CD14-positive monocyte (primary cell): ENCODE measurements around the gene STYX. TPM values are rescaled to one million over a fixed set of nuclear protein-coding genes. Genes with fewer than 3 reads are reported as not detected.
A peak's percentile ranks its signal among the peaks of the same experiment; 100 is the strongest.

Source experiments
- DNase-seq, 3 donors: peaks; one replicate each; pipeline ENCODE4 v3.0.0-alpha.2; 2011 to 2022
- H2AFZ ChIP-seq: 2 replicates; pipeline ENCODE4 v1.6.0; 2012; ENCODE audit warnings: mild to moderate bottlenecking, low read depth, low read length, inconsistent platforms; ENCODE audit not compliant: insufficient read depth, poor library complexity, severe bottlenecking
- H3K27ac ChIP-seq, 2 donors: 1 replicate in 1 of 2; 2 replicates in 1 of 2; pipeline ENCODE4 v1.5.1; 2012 to 2013; ENCODE audit warnings: low read length in 2 of 2, control low read depth in 1 of 2, inconsistent platforms in 1 of 2, low read depth in 1 of 2, mild to moderate bottlenecking in 1 of 2
- H3K27me3 ChIP-seq, 2 donors: one replicate each; pipeline versions ENCODE4 v1.6.0 to v1.6.1; 2011 to 2013; ENCODE audit warnings: low read length in 2 of 2; ENCODE audit not compliant: control insufficient read depth in 2 of 2, insufficient read depth in 2 of 2
- H3K36me3 ChIP-seq, 2 donors: replicated peaks in 1 of 2; 1 replicate in 1 of 2; 2 replicates in 1 of 2; pipeline versions ENCODE4 v1.5.1 to v1.6.1; 2012 to 2013; ENCODE audit warnings: low read length in 2 of 2, control low read depth in 1 of 2, inconsistent platforms in 1 of 2, mild to moderate bottlenecking in 1 of 2; ENCODE audit not compliant: insufficient read depth in 2 of 2, control insufficient read depth in 1 of 2
- H3K4me1 ChIP-seq, 2 donors: 1 replicate in 1 of 2; 2 replicates in 1 of 2; pipeline versions ENCODE4 v1.5.1 to v1.6.1; 2012 to 2013; ENCODE audit warnings: low read length in 2 of 2, control low read depth in 1 of 2, inconsistent platforms in 1 of 2, mild to moderate bottlenecking in 1 of 2, moderate library complexity in 1 of 2; ENCODE audit not compliant: insufficient read depth in 2 of 2, control insufficient read depth in 1 of 2
- H3K4me2 ChIP-seq: replicated peaks from 2 replicates; pipeline ENCODE3; 2012; ENCODE audit warnings: low read length, moderate library complexity, mild to moderate bottlenecking; ENCODE audit not compliant: poor library complexity, severe bottlenecking; ENCODE audit errors: extremely low read depth
- H3K4me3 ChIP-seq, 3 experiments: fragments of 200-600 bp in 1 of 3; sonication (generic) in 1 of 3; replicated peaks in 1 of 3; 1 replicate in 2 of 3; 2 replicates in 1 of 3; pipeline ENCODE4 v1.5.1; 2011 to 2013; ENCODE audit warnings: low read length in 3 of 3, mild to moderate bottlenecking in 3 of 3, control low read depth in 2 of 3, low read depth in 2 of 3, inconsistent platforms in 1 of 3, moderate library complexity in 1 of 3
- H3K79me2 ChIP-seq: 2 replicates; pipeline ENCODE4 v1.6.0; 2012; ENCODE audit warnings: mild to moderate bottlenecking, control low read depth, inconsistent platforms, low read length, moderate library complexity; ENCODE audit not compliant: insufficient read depth
- H3K9ac ChIP-seq: 2 replicates; pipeline ENCODE4 v1.6.0; 2017; ENCODE audit warnings: low read length, mild to moderate bottlenecking; ENCODE audit not compliant: insufficient read depth, poor library complexity, severe bottlenecking
- H3K9me3 ChIP-seq, 2 donors: replicated peaks in 1 of 2; 1 replicate in 1 of 2; 2 replicates in 1 of 2; pipeline versions ENCODE4 v1.5.1 to v1.6.1; 2012 to 2013; ENCODE audit warnings: low read length in 2 of 2, control low read depth in 1 of 2; ENCODE audit not compliant: control insufficient read depth in 1 of 2, insufficient read depth in 1 of 2
- H4K20me1 ChIP-seq: 2 replicates; pipeline ENCODE4 v1.6.0; 2012; ENCODE audit warnings: mild to moderate bottlenecking, low read length, control low read depth, moderate library complexity; ENCODE audit not compliant: insufficient read depth
- H3K27ac Mint-ChIP-seq, 7 donors: one replicate each; pipeline ENCODE4 v1.8.0; 2020; ENCODE audit warnings: mild to moderate bottlenecking in 7 of 7, mixed read lengths in 7 of 7, moderate library complexity in 6 of 7, inconsistent platforms in 2 of 7
- H3K27me3 Mint-ChIP-seq, 3 donors: one replicate each; pipeline ENCODE4 v1.8.0; 2021 to 2022; ENCODE audit warnings: low read depth in 3 of 3, mild to moderate bottlenecking in 3 of 3, mixed read lengths in 3 of 3, moderate library complexity in 3 of 3, inconsistent platforms in 1 of 3
- H3K36me3 Mint-ChIP-seq, 2 donors: one replicate each; pipeline ENCODE4 v1.8.0; 2020; ENCODE audit warnings: mixed read lengths in 2 of 2, inconsistent platforms in 1 of 2, mild to moderate bottlenecking in 1 of 2
- H3K4me1 Mint-ChIP-seq: one replicate; pipeline ENCODE4 v1.8.0; 2020; ENCODE audit warnings: mild to moderate bottlenecking, mixed read lengths
- H3K4me3 Mint-ChIP-seq, 2 donors: one replicate each; pipeline ENCODE4 v1.8.0; 2020; ENCODE audit warnings: mild to moderate bottlenecking in 2 of 2, mixed read lengths in 2 of 2, moderate library complexity in 1 of 2
- H3K9me3 Mint-ChIP-seq, 7 donors: one replicate each; pipeline ENCODE4 v1.8.0; 2020 to 2022; ENCODE audit warnings: mixed read lengths in 7 of 7, mild to moderate bottlenecking in 6 of 7, moderate library complexity in 6 of 7, inconsistent platforms in 2 of 7
- CTCF ChIP-seq: fragments of 200-600 bp; IDR thresholded peaks from one replicate; pipeline ENCODE4 v1.8.0; 2022; ENCODE audit warnings: antibody characterized with exemption, mild to moderate bottlenecking
- WGBS: methylation state at CpG from one replicate; pipeline ENCODE4 v1.1.5; 2013; ENCODE audit warnings: missing lambda C conversion rate; ENCODE audit not compliant: insufficient coverage; 5-methylcytosine and 5-hydroxymethylcytosine counted together
- intact Hi-C, 2 donors: fragments of 100-400 bp; cut with micrococcal nuclease; formaldehyde crosslinking; loops; one replicate each; pipeline versions ENCODE4 v1.15.0 to v1.15.1; 2023
- polyA plus RNA-seq, 3 donors: library from polyadenylated mRNA; depleted of rRNA in 1 of 3; unstranded in 2 of 3; stranded (reverse) in 1 of 3; fragments of 300-500 nt in 2 of 3; fragments of >200 nt in 1 of 3; fragmentation: Illumina TruSeq in 2 of 3; gene quantifications; 1 replicate in 2 of 3; 2 replicates in 1 of 3; pipeline ENCODE4 v1.2.3, GENCODE V29; 2012 to 2021

The STYX gene
- polyA plus RNA-seq, 3 donors: 7.3 to 16.7 (median 12.0) TPM

- TF ChIP-seq CTCF: no peak
- H3K27ac Mint-ChIP-seq: peak overlapping the region in 3 of 7 donors; percentile 7 to 52 (median 43)
- H4K20me1 ChIP-seq: no peaks in the 10 kb centered on the region
- 90% methylated on average over 2 of the region's 3 CpGs for WGBS
- H3K79me2 ChIP-seq: no peaks in the 10 kb centered on the region
- no peak overlapping the region for H3K9ac ChIP-seq
- no peak for DNase-seq
- H3K27me3 Mint-ChIP-seq: no peaks in the 10 kb centered on the region
- intact Hi-C loops: no loop called here
- H3K4me2 ChIP-seq: no peak overlapping the region
- H3K4me3 ChIP-seq: no peak overlapping the region
- H3K9me3 Mint-ChIP-seq: no peaks in the 10 kb centered on the region
- H2AFZ ChIP-seq: no peak overlapping the region
- no peaks in the 10 kb centered on the region for H3K4me1 ChIP-seq
- H3K27me3 ChIP-seq: no peaks in the 10 kb centered on the region
- peaks cover 73 to 90% of the 10 kb centered on the region in 2 donors for H3K36me3 Mint-ChIP-seq
- peaks cover 85 to 90% of the 10 kb centered on the region in 2 donors for H3K36me3 ChIP-seq
- H3K4me1 Mint-ChIP-seq: peaks cover 3% of the 10 kb centered on the region
- H3K9me3 ChIP-seq: no peaks in the 10 kb centered on the region
- no peak overlapping the region for H3K4me3 Mint-ChIP-seq
- no peak overlapping the region for H3K27ac ChIP-seq
These were observed 37.3 kb downstream of the STYX start for GRCh38 chr14:52767058-52767833.

- Histone ChIP-seq H3K9me3 (no peaks in the 10 kb centered on the region), H3K9ac (no peak overlapping the region), H3K4me3 (no peak overlapping the region), H2AFZ (no peak overlapping the region), H3K36me3 (peaks cover 77 to 98% of the 10 kb centered on the region in 2 donors), H3K4me1 (no peaks in the 10 kb centered on the region), H3K27ac (no peak overlapping the region), H3K79me2 (no peaks in the 10 kb centered on the region), H4K20me1 (no peaks in the 10 kb centered on the region), H3K4me2 (no peak overlapping the region), H3K27me3 (no peaks in the 10 kb centered on the region)
- peak overlapping the region in 1 of 7 donors; percentile 6 for H3K27ac Mint-ChIP-seq
- no peaks in the 10 kb centered on the region for H3K4me1 Mint-ChIP-seq
- no peak overlapping the region for H3K4me3 Mint-ChIP-seq
- no peaks in the 10 kb centered on the region for H3K9me3 Mint-ChIP-seq
- intact Hi-C loops: loop anchor here in 1 of 2 donors (2.0 kb wide), 1 partner anchor 15 kb away; no protein-coding TSS in a partner anchor
- no peaks in the 10 kb centered on the region for H3K27me3 Mint-ChIP-seq
- TF ChIP-seq CTCF: no peak
- peaks cover 74 to 87% of the 10 kb centered on the region in 2 donors for H3K36me3 Mint-ChIP-seq
- no peak for DNase-seq
These were observed 39.9 kb downstream of the STYX start for GRCh38 chr14:52769887-52770286.
